Embryonic facial prominence (tissue), 1 donor: ENCODE measurements around the gene ADGRA3.
"Not testable (repeated sequence)": the region's sequence is repeated elsewhere in the genome, so short reads cannot be mapped to it uniquely, and the experiment has no call there.

Source experiments
- DNase-seq: peaks from one replicate; pipeline ENCODE4 v3.0.0-alpha.2; 2016; ENCODE audit errors: extremely low spot score

ADGRA3 gene

DNA sequence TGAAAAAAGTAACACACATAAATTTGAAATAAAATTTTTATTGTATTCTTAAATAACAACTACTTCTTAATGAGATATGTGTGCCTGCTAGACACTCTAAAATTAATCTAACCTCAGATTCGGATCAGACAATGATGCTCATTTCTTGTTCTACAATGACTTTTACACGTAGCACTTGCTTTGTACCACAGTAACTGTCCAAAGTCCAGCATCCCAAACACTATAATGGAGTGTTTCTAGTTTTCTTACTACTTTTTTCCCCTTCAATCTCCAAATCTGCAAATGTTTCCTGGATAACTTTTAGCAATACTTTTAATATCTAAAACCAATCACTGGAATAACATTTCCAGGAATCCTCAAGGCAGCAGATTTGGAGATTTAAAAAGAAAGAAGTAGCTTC, 75.9 kb downstream of the ADGRA3 start:
- no peak for DNase-seq

DNA sequence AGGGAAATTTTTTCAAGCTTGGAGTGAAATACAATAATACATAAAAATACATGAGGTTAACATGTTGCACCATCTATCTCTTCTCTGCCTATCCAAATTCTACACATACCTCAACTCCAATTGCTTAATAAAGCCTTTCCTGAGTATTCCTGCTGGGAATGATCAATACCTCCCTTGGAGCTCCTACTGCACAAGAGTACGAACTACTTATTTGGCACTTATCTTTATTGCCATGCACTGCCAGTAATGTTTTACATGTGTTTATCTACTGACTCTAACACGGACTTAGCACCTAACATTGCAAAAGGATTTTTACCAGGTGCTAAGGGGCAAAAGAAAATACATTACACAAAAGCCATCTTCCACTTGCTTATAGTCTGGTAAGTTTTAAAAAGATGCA, 80.2 kb downstream of the ADGRA3 start:
- no peak for DNase-seq

DNA sequence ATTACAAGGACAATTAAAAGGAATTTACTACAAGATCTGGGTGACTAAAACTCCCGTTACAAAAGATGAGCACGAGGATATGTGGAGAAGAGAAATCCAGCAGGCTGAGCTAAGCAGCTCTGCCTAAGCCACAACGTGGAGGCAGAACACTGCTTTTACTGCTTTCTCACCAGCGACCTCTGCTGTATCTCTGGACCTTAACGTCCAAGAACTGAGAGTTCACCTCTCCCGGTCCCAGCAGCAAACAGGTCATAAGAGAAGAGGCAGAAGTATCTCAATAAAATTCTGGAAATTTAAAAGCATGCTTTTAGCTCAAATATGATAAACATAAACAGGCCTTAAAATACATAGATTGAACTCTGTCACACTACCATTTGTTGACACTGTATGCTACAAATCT, 81.0 kb downstream of the ADGRA3 start:
- DNase-seq: no peak

DNA sequence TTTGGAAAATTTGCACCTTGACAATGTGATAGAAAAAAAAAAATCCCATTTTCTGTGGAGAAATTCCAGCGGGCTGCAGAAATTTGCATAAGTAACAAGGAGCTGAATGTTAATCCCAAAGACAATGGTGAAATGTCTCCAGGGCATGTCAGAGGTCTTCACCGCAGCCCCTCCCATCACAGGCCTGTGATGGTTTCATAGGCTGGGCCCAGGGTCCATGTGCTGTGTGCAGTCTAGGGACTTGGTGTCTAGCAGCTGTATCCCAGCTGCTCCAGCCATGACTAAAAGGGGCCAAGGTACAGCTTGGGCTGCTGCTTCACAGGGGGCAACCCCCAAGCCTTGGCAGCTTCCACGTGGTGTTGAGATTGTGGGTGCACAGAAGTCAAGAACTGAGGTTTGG, 85.2 kb downstream of the ADGRA3 start:
- no peak for DNase-seq

DNA sequence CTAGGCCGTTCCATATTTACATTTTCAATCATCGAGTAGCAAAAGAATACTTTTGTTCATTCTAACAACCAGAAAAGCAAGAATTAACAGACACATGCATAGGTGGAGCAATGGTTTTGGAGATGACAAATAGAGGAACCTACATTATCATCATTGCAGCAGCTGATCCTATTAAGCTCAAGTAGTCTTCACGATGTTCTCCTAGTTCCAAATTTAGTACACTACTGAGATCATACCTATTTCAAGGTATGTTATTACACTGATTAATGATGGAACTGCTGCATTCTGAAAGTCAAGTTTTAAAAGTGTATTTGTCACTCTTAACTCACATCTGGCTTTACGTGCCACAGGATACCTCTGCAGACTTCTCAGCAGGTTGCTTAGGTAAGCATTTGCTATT, 87.4 kb downstream of the ADGRA3 start:
- no peak for DNase-seq

DNA sequence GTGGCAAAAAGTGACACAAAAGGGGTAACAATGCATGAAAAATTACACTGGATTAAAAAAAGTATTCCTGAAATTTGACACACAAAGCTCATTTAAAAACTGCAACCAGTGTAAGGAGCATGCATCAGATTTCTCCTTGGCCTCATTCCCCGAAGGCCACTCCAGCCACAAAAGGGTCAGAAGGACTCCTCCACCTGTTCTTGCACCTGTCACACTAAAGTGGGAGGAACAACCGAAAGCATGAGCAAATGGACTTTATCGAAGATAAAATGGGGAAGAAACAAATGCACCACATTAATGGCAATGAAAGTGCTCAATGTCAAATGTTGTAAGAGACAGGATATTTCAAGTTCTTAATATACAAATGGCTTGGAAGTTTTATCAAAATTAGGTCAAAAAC, 88.2 kb downstream of the ADGRA3 start:
- no peak for DNase-seq

DNA sequence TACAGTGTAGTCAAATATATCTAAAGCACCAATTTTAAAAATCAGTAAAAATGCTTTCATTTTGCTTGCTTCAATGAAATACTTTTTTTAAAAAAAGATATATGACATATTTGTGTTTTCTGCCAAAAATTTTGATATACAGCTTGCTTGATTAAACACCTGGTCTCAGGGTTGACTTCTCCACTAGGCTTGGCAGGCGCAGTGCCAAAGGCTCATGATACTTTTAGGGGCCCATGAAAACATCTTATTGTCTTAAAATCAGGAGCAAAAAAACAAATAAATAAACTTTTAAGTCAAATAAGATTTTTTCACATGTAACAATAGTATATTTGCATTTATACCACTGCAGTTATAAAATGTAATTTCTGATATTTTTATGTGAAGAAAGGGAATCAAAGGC, 95.6 kb downstream of the ADGRA3 start:
- DNase-seq: no peak

DNA sequence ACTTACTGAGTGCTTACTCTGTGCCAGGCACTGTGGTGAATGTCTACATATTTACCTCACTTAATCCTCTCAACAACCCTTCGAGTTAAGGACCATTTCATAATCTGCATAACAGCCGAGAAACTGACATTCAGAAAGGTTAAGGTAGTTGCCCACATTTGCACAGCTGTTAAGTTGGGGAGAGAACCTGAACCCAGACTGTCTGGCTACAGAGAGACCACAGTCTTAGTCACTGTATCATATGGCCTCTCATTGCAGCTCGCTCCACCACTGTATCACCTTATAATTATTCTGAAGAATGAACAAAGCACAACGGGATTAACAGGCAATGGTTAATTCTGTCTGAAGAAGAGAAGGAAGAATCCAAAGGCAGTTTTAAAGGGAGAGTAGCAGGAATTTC, 98.5 kb downstream of the ADGRA3 start:
- DNase-seq: no peak

DNA sequence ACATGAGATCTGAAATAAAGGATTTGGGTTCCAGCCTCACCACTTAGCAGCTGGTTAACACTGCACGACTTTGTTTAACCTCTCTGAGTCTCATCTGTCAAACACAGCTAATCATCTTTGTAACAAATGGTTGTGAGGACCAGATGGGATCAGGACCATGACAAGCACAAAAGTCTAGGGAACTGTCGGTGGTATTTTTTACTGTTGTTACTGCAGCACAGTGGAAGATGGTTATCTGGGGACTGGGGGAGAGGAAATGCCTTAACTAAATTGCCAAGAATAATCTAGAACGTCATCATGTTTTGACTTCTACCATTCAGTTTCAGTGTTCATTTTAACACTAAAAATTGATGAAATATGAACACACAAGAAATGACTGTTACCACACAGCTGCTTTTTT, 99.5 kb downstream of the ADGRA3 start:
- no peak for DNase-seq

DNA sequence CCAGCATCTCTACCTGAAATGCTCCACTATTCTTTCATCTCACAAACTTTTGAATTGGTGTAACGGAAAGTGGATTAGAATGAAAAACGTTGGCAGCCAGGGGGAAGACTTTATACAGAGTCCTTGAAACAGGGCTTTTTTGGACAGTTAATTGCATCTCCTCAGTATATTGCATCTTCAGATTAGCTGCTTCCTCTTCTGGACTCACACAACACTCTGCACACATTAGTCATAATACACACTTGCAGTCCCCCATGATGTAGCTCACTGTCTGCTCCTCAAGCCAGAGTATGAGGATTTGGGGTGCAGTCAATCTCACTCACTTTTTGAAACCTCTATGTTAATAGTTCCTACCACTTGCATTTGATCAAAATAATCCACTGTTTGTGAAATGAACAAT, 101.0 kb downstream of the ADGRA3 start:
- no peak for DNase-seq

DNA sequence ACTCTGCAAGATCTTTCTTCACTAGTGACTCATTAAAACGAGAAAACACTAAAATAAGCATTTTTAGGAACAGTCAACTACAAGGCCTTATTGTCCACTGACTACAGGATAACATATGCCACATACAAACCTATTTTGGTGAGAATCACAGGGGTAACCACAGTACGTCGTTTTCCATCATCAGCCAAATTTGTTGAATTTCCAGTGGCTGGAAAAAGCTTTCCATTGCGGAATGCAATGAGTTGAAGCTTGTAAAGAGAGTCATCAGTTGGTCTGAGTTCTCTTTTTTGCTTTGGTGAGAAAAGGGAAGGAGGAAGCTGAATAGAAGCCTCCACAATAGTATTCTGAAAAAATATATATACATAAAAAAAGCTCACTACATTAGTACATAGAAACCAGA, 102.4 kb downstream of the ADGRA3 start:
- DNase-seq: no peak

DNA sequence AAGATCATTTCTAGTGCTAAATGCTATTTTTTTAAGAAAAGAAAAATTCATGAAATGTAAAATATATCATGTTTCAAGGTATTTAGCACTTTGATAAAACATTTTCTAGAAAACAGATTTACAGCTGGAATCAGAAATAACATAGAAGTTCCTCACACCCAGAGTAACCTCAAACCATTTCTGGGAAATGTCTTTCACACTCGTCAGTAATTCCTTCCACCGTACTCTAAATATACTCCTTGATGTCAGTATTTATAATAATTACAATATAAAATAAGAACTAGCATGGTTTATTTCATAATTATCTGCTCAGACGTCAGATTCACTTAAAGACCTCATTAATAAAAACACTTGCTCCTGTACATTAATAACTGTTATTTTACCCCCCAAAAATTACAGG, 103.9 kb downstream of the ADGRA3 start:
- DNase-seq: no peak

DNA sequence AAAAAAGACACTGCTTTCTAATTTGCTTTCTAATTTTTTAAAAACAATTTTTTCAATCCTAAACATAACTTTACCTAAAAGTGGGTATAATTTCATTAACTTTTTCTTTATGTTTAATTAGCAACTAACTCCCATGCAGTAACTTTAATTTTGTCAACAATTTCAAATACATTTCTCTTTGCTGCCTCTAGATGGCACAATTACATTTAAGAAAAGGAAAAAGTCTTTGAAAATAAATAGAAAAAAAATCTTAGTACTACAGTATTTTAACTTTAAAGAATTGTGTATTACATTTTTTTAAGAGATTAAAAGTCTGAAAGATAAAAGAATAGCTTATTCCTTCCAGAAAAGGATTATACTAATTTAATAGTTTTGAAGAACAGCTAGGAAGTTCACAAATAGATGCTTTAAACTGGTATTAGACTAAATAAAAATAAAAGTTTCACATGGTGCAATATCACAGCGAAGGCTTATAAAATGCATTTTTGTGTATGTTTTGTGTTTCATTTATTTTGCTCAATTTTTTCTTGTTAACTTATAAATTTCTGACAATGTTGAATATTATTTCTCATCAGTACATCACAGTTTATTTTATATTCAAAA, 105.1 kb downstream of the ADGRA3 start:
- DNase-seq: no peak

DNA sequence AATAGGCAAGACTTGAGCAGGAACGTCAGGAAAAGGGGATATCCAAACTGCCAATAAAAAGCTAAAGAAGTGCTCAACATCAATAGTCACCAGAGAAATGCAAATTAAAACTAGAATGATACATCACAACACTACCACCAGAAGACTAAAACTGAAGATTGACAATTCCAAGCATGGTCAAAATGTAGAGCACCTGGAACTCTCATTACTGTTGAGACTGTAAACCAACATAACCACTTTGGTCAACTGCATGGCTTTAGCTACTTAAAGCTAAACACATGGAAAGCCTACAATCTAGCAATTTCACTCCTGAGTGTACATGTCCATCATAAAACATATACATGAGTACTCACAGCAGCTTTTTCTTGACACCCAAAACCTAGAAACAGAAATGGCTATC, 107.4 kb downstream of the ADGRA3 start:
- no peak for DNase-seq

DNA sequence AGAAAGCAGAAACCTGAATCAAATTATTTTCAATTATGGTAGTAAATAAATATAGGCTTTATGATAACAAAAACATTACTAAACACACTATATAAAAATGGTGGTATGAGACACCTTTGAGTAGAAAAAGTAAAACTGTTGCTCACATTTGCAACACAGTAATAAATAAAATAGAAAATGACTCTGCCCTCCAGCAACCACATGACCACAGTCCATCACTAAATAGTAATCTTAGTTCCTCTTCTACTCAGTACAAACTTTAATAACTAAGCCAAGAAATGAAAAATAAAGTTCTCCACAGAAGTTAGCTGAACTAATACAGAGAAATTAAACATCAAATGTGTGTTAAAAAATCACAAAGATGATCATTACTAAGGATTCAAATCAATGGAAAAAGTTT, 108.5 kb downstream of the ADGRA3 start:
- no peak for DNase-seq

DNA sequence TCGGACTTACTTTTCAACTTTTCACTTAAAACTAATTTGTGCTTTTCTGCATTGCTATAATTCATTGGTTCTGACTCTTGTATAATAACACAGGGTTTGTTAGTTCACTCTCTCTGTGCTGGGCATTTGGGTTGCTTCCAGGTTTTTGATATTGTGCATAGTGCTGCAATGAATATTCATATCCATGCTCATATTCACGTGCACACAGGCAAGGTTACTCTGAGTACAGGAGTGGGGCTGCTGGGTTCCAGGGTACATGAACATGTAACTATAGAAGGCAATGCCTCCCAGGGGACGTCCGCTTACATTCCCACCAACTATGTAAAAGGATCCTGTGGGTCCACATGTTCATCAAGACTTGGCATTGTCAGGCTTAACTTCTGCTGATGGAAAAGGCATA, 117.2 kb downstream of the ADGRA3 start:
- no peak for DNase-seq

DNA sequence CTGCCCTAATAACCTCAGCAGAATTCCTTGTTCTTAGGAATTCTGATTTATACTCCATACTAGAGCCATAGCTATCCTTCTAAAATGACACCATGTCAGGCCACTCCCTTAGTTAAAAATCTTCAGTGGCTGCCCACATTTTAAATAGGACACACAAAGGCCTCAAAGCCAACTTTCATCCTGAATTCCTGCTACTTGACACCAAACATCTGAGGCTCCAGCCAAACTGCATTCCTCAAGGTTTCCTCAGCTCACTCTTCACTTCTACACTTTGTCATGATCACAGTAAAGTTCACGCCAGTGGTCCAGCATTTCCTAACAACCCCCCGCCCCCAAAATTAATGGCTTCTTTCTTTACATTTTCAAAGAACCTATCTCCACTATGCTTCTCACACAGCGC, 124.3 kb downstream of the ADGRA3 start:
- no peak for DNase-seq

DNA sequence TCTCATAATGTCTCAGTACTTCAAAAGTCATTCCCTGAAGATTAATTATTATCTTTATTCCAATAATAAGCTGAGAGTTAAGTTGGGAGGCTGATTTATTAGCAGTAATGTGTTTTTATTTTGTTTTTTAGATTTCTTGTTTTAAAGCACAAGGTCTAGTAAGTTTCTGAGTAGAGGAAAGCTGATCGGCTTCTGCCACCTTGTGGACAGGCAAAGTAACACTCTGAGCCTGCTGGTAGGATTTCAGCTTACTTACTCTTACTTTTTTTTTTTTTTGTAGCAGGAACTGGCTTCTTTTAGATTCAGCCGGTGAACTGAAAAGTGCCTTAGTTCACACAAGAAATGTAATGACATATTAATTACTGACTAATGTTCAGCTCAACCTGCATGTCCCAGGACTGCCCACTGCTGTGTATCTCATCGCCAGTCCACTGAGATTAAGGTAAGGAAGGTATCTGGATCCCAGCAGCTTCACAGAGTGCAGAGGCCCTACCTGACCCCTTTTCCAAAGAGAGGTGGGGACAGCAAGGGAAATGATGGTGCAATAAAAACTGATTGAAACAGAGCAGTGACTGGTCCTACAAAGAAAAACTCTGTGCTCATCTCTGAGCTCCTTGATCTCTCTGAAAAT, 126.5 kb downstream of the ADGRA3 start:
- peak; percentile 73 for DNase-seq

DNA sequence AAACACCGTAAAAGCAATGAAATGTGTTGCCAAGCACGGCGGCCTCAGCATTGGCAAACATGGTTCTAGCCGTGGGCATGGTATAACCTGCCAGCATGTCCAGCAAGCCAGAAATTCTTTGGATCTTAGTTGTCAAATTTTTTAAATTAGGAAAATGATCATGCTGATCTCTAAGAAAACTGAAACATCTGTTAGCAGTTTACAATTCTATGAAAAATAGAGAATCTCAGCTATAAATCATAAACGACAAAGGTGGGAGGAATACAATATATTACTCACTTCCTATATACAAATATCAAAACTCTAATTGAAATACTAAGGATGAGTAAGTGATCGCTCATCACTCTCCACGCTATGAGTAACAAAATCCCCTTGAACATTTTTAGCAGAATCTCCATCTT, 130.3 kb downstream of the ADGRA3 start:
- DNase-seq: no peak

DNA sequence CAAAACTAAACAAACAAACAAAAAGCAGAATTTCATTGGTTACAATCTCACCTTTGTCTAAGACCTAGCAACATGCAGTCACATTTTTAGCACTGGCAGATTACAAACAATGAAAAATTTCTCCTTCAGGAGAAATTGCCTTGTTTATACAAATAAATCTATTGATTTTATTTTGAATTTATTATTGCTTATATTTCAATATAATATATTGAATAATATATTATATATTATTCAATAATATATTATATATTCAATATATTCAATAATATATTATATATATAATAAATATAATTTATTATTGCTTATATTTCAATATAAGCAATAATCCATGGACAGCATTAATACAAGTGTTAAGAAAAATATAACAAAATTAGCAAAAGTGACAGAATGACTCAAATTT, 131.7 kb downstream of the ADGRA3 start:
- DNase-seq: no peak

DNA sequence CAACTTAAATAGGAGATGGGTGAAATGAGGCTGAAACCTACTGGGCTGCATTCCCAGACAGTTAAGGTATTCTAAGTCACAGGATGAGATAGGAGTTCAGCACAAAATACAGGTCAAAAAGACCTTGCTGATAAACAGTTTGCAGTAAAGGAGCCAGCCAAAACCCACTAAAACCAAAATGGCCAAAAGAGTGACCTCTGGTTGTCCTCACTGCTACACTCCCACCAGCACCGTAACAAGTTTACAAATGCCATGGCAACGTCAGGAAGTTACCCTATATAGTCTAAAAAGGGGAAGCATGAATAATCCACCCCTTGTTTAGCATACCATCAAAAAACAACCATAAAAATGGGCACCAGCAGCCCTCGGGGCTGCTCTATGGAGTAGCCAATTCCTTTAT, 133.7 kb downstream of the ADGRA3 start:
- DNase-seq: not testable (repeated sequence)

DNA sequence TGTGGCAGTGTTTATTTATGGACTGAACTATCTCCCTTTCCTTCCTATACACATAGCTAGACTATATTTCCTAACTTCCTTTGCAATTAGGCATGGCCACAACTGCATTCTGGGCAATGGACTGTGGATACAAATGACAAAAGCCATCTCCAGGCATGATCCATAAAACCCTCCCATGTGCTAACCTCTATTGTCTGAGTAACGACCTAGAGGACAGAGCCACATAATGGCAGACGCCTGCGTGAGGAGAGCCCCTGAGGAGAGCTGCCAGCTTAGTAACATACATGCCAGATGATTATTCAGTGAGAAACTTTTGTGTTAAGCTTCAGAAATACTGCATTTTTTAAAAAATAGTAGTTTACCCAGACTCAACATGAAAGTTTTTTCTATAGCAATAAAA, 142.9 kb downstream of the ADGRA3 start:
- no peak for DNase-seq

DNA sequence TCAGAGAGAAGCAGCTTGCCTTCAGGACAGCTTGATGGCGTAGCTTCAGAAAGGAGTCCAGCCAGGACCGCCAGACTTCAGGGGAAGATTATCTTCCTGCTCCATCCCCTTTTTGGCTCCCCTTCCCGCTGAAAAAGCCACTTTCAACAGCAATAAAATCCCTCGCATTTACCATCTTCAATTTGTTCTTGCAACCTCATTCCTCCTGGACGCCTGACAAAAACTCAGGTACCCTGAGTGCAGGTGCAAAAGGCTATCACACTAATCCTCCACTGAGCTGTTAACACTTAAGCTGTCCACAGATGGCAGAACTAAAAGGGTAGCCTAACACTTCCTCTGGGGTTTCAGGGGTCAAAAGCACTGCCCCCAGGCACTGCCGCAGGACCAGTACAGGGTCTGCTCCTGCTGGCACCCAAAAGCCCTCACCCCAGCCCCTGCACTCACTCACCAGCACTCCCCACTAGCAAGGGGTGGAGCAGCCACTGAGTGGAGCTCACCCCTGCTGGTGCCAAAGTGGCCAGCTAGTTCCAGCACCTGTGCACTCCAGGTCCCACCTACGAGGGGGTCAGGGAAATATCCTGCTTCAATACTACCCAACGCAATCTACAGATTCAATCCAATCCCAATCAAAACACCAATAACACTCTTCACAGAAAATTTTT, 145.8 kb downstream of the ADGRA3 start:
- DNase-seq: no peak

DNA sequence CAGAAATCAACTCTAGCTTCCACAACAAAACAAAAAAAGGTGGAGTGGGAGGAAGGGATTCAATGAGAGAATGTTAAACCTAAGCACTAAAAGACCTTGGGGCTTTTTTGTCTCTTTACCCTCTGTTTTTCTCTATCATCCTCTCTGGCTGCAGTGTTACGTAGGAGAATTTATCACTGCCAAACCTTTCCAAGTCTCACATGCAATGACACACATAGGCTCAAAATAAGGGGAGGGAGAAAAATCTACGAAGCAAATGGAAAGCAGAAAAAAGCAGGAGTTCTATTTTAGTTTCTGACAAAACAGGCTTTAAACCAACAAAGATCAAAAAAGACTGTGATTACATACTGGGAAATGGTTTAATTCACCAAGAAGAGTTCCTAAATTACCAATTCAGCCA, 152.1 kb downstream of the ADGRA3 start:
- no peak for DNase-seq
